ENCODE measurements around the gene TREX2. TPM values are rescaled to one million over a fixed set of nuclear protein-coding genes. Genes with fewer than 3 reads are reported as not detected.

The TREX2 gene
- total RNA-seq, 2 donors from 2014 or later = 1.0 to 1.6 TPM

GRCh38 chrX:153450949-153451277 lies 5.1 kb upstream of the TREX2 start:
- Histone ChIP-seq H3K27me3 (no peaks in the 10 kb centered on the region), H3K36me3 (replicated peaks in 1 of 2; ENCODE audit: insufficient read depth in 1 of 2, low read depth in 2 of 2) (no peaks in the 10 kb centered on the region), H3K4me1 (no peaks in the 10 kb centered on the region), H3K4me3 (no peak overlapping the region), H3K9me3 (no peaks in the 10 kb centered on the region), H3K27ac (no peak overlapping the region)
- intact Hi-C loops (cut with DNase I) = no loop called here
- TF ChIP-seq CTCF (IDR thresholded peaks at IDR 0.05) (no peak), POLR2A (IDR thresholded peaks at IDR 0.05) (no peak)
- WGBS, 2 donors = 84 to 88% methylated on average over 7 of the region's 8 CpGs
- DNase-seq (no peak), ATAC-seq (no peak)

- ATAC-seq (no peak), DNase-seq (no peak)
- H3K36me3 ChIP-seq (replicated peaks in 1 of 2; ENCODE audit: insufficient read depth in 1 of 2, low read depth in 2 of 2) = no peaks in the 10 kb centered on the region
- intact Hi-C loops (cut with DNase I) = no loop called here
- no peak overlapping the region for H3K4me3 ChIP-seq
- H3K27ac ChIP-seq = no peak overlapping the region
- 93 to 100% methylated on average over 1 to 13 of the region's 26 CpGs for WGBS, 2 donors
- H3K9me3 ChIP-seq = no peaks in the 10 kb centered on the region
- no peaks in the 10 kb centered on the region for H3K4me1 ChIP-seq
- no peak for TF ChIP-seq POLR2A (IDR thresholded peaks at IDR 0.05)
- no peak for TF ChIP-seq CTCF (IDR thresholded peaks at IDR 0.05)
- no peaks in the 10 kb centered on the region for H3K27me3 ChIP-seq
These were observed 4.5 kb upstream of the TREX2 start for GRCh38 chrX:153450114-153450948.

GRCh38 chrX:153449368-153450113 lies 3.7 kb upstream of the TREX2 start:
- Histone ChIP-seq H3K9me3 (no peaks in the 10 kb centered on the region), H3K27me3 (no peaks in the 10 kb centered on the region), H3K36me3 (replicated peaks in 1 of 2; ENCODE audit: insufficient read depth in 1 of 2, low read depth in 2 of 2) (no peaks in the 10 kb centered on the region), H3K27ac (no peak overlapping the region), H3K4me3 (no peak overlapping the region), H3K4me1 (no peaks in the 10 kb centered on the region)
- DNase-seq = no peak
- no peak for TF ChIP-seq CTCF (IDR thresholded peaks at IDR 0.05)
- no peak for TF ChIP-seq POLR2A (IDR thresholded peaks at IDR 0.05)
- 84 to 94% methylated on average over 6 to 8 of the region's 15 CpGs for WGBS, 2 donors
- intact Hi-C loops (cut with DNase I) = no loop called here
- no peak for ATAC-seq

- Histone ChIP-seq H3K4me3 (no peak overlapping the region), H3K27ac (no peak overlapping the region), H3K4me1 (no peaks in the 10 kb centered on the region), H3K9me3 (no peaks in the 10 kb centered on the region), H3K36me3 (replicated peaks in 1 of 2; ENCODE audit: insufficient read depth in 1 of 2, low read depth in 2 of 2) (no peaks in the 10 kb centered on the region), H3K27me3 (no peaks in the 10 kb centered on the region)
- intact Hi-C loops (cut with DNase I) = no loop called here
- ATAC-seq (no peak), DNase-seq (no peak)
- TF ChIP-seq CTCF (IDR thresholded peaks at IDR 0.05) = no peak
- no peak for TF ChIP-seq POLR2A (IDR thresholded peaks at IDR 0.05)
- 90 to 96% methylated on average over 9 to 11 of the region's 21 CpGs for WGBS, 2 donors
These were observed 2.9 kb upstream of the TREX2 start for GRCh38 chrX:153448556-153449367.
